OCI-LY7 (cell line): ENCODE data around the gene CDR2L. TPM values are rescaled to one million over a fixed set of nuclear protein-coding genes. Genes with fewer than 3 reads are reported as not detected.

ENCODE experiments used
- BruUV-seq: library from RNA; stranded (reverse); fragments of 400-500 nt; replicated peaks from 2 replicates; lab custom pipeline; 2021; lab: Mats Ljungman, UMichigan
- CTCF ChIA-PET: fragments of 300-600 bp; sonication (Branson Sonifier 250); formaldehyde crosslinking; loops from one replicate; lab custom pipeline; 2022; ENCODE audit warnings: antibody characterized with exemption; ENCODE audit not compliant: unreplicated experiment; lab: Charles Lee
- POLR2A ChIA-PET: fragments of 300-600 bp; sonication (Branson Sonifier 250); formaldehyde crosslinking; loops from one replicate; lab custom pipeline; 2022; ENCODE audit warnings: antibody characterized with exemption; lab: Charles Lee
- DNase-seq: peaks from one replicate; pipeline ENCODE4 v3.0.0-alpha.2; 2015; ENCODE audit warnings: low spot score
- H2AFZ ChIP-seq: fragments of 200-600 bp; sonication (generic), shearing (Covaris generic); 2 replicates; pipeline ENCODE4 v1.6.1; 2014; ENCODE audit warnings: mild to moderate bottlenecking, antibody characterized with exemption, low read length, moderate library complexity
- H3K27ac ChIP-seq: fragments of 200-600 bp; sonication (generic); 2 replicates; pipeline ENCODE4 v1.5.1; 2014; ENCODE audit warnings: mixed run types, low read depth, mild to moderate bottlenecking, moderate library complexity, low read length, inconsistent platforms; ENCODE audit not compliant: poor library complexity, severe bottlenecking
- H3K36me3 ChIP-seq: fragments of 200-600 bp; sonication (generic); 2 replicates; pipeline ENCODE4 v1.6.1; 2014; ENCODE audit warnings: mild to moderate bottlenecking, antibody characterized with exemption, low read length, moderate library complexity, mixed read lengths; ENCODE audit not compliant: insufficient read depth
- H3K4me1 ChIP-seq: fragments of 200-600 bp; sonication (generic); 2 replicates; pipeline ENCODE4 v1.5.1; 2014; ENCODE audit warnings: mild to moderate bottlenecking, low read length; ENCODE audit not compliant: insufficient read depth, poor library complexity, severe bottlenecking
- H3K4me2 ChIP-seq: fragments of 200-600 bp; sonication (generic); 2 replicates; pipeline ENCODE4 v1.6.1; 2014; ENCODE audit warnings: mild to moderate bottlenecking, low read length
- H3K4me3 ChIP-seq: fragments of 200-600 bp; sonication (generic); 2 replicates; pipeline ENCODE4 v1.5.1; 2014; ENCODE audit warnings: mild to moderate bottlenecking, low read depth, low read length; ENCODE audit not compliant: poor library complexity, severe bottlenecking
- H3K79me2 ChIP-seq: fragments of 200-600 bp; sonication (generic); 2 replicates; pipeline ENCODE4 v1.6.1; 2016; ENCODE audit warnings: low read depth, mild to moderate bottlenecking, low read length, moderate library complexity, mixed read lengths; ENCODE audit not compliant: insufficient read depth
- H3K9me2 ChIP-seq: fragments of 200-600 bp; sonication (generic); 2 replicates; pipeline ENCODE4 v1.6.1; 2016; ENCODE audit warnings: mild to moderate bottlenecking, low read length, mixed read lengths; ENCODE audit not compliant: insufficient read depth
- H3K9me3 ChIP-seq: fragments of 200-600 bp; sonication (generic); 2 replicates; pipeline ENCODE4 v1.6.1; 2014; ENCODE audit warnings: mild to moderate bottlenecking, mixed run types, low read length, mixed read lengths
- H4K20me1 ChIP-seq: fragments of 200-600 bp; sonication (generic); 2 replicates; pipeline ENCODE4 v1.6.1; 2014; ENCODE audit warnings: mild to moderate bottlenecking, antibody characterized with exemption, low read length, moderate library complexity, mixed read lengths; ENCODE audit not compliant: insufficient read depth
- CTCF ChIP-seq: fragments of 200-600 bp; sonication (generic); conservative IDR thresholded peaks from 2 replicates; pipeline ENCODE4 v1.5.1; 2014; ENCODE audit warnings: mild to moderate bottlenecking, antibody characterized with exemption, low read length, moderate library complexity, mixed read lengths
- EZH2phosphoT487 ChIP-seq: fragments of 200-600 bp; sonication (generic); IDR thresholded peaks from 2 replicates; pipeline ENCODE4 v1.6.1; 2018; ENCODE audit warnings: low read depth, borderline replicate concordance, mild to moderate bottlenecking, mixed run types, antibody characterized with exemption, low read length, moderate library complexity, mixed read lengths
- intact Hi-C: fragments of 100-400 bp; cut with micrococcal nuclease; formaldehyde crosslinking; loops from one replicate; pipeline ENCODE4 v1.10.0; 2022; ENCODE audit not compliant: unreplicated experiment
- total RNA-seq, 2 experiments: library from RNA; depleted of rRNA in 1 of 2; stranded (reverse); fragments of >200 nt in 1 of 2; shearing (Covaris generic) in 1 of 2; gene quantifications; 2 replicates each; pipeline ENCODE4 v1.2.3, GENCODE V29; 2014 to 2022

CDR2L gene
- total RNA-seq, 2 experiments from 2014 or later = 0.49 to 0.79 TPM

- ChIA-PET POLR2A (interaction anchor here (1.2 to 3.6 kb wide), 3 partner anchors 28 to 87 kb away, joined by 3 to 27 read pairs (median 3); partner anchors contain the start of gene MRPL58), CTCF (interaction anchor here (1.1 to 1.4 kb wide), 3 partner anchors 34 to 66 kb away, joined by 3 to 5 read pairs (median 3); no protein-coding TSS in a partner anchor)
- H2AFZ ChIP-seq = peak overlapping the region; percentile 58; the same call in 1 of the 2 replicates
- no peaks in the 10 kb centered on the region for H3K9me3 ChIP-seq
- H3K9me2 ChIP-seq = no peaks in the 10 kb centered on the region
- H3K27ac ChIP-seq = no peak overlapping the region
- peak overlapping the region; percentile 99 for H3K4me2 ChIP-seq
- H3K4me3 ChIP-seq = peak overlapping the region; percentile 75
- TF ChIP-seq EZH2phosphoT487 = no peak
- TF ChIP-seq CTCF = no peak
- peaks cover 31% of the 10 kb centered on the region for H3K36me3 ChIP-seq
- DNase-seq = peak; percentile 47
- intact Hi-C loops = loop anchor here (1.0 to 10.0 kb wide), 4 partner anchors 34 to 367 kb away; partner anchors contain the start of gene SUMO2
- H3K79me2 ChIP-seq = peaks cover 23% of the 10 kb centered on the region
- peaks cover 4% of the 10 kb centered on the region; the same call in 1 of the 2 replicates for H4K20me1 ChIP-seq
- BruUV-seq = no TSS peak
- H3K4me1 ChIP-seq = peaks cover 14% of the 10 kb centered on the region
Measured at GRCh38 chr17:75047398-75048098, 60.1 kb downstream of the CDR2L start.

GRCh38 chr17:75048249-75048878 lies 60.9 kb downstream of the CDR2L start:
- intact Hi-C loops = loop anchor here (10.0 kb wide), 1 partner anchor 366 kb away; no protein-coding TSS in a partner anchor
- Histone ChIP-seq H3K36me3 (peaks cover 38% of the 10 kb centered on the region), H3K4me2 (peak overlapping the region; percentile 99), H3K27ac (no peak overlapping the region), H4K20me1 (peaks cover 4% of the 10 kb centered on the region; the same call in 1 of the 2 replicates), H3K9me2 (no peaks in the 10 kb centered on the region), H3K9me3 (no peaks in the 10 kb centered on the region), H2AFZ (no peak overlapping the region), H3K4me1 (peaks cover 14% of the 10 kb centered on the region), H3K79me2 (peaks cover 23% of the 10 kb centered on the region), H3K4me3 (peak overlapping the region; percentile 75)
- TSS peak; percentile 68 for BruUV-seq
- TF ChIP-seq EZH2phosphoT487 (no peak), CTCF (no peak)
- ChIA-PET POLR2A (interaction anchor here (0.8 to 3.6 kb wide), 7 partner anchors 9 to 88 kb away, joined by 3 to 27 read pairs (median 3); partner anchors contain the start of gene MRPL58), CTCF (interaction anchor here (0.5 to 1.4 kb wide), 6 partner anchors 13 to 1451 kb away, joined by 3 to 5 read pairs (median 4); no protein-coding TSS in a partner anchor)
- no peak for DNase-seq
